Upper lobe of right lung (tissue), 1 donor: ENCODE results near the gene CD47. TPM values are rescaled to one million over a fixed set of nuclear protein-coding genes. Genes with fewer than 3 reads are reported as not detected.

Source experiments
- ATAC-seq: fragments of 200-7000 bp; cut with Tn5 transposase; one replicate; pipeline ENCODE4 v1.9.1; 2020; ENCODE audit warnings: mild to moderate bottlenecking, moderate library complexity
- DNase-seq: peaks from one replicate; pipeline ENCODE4 v3.0.0-alpha.2; 2020
- H3K27ac ChIP-seq: fragments of 200-600 bp; one replicate; pipeline ENCODE4 v1.8.0; 2022
- H3K27me3 ChIP-seq: fragments of 200-600 bp; one replicate; pipeline ENCODE4 v1.8.0; 2022; ENCODE audit warnings: mild to moderate bottlenecking
- H3K36me3 ChIP-seq: fragments of 200-600 bp; one replicate; pipeline ENCODE4 v1.8.0; 2022
- H3K4me1 ChIP-seq: fragments of 200-600 bp; one replicate; pipeline ENCODE4 v1.8.0; 2022
- H3K4me3 ChIP-seq: fragments of 200-600 bp; one replicate; pipeline ENCODE4 v1.8.0; 2022; ENCODE audit warnings: mild to moderate bottlenecking
- H3K9me3 ChIP-seq: fragments of 200-600 bp; one replicate; pipeline ENCODE4 v1.8.0; 2022
- CTCF ChIP-seq: fragments of 200-600 bp; IDR thresholded peaks from one replicate; pipeline ENCODE4 v1.8.0; 2022; ENCODE audit warnings: antibody characterized with exemption
- intact Hi-C: fragments of 100-400 bp; cut with DNase I; formaldehyde crosslinking; loops from one replicate; pipeline ENCODE4 v1.11.0; 2022
- total RNA-seq: library from RNA; stranded (reverse); fragmentation: NEBNext Ultra II Directional; extraction: Animal tissue kit (Norgen Biotek cat#: 25700); gene quantifications from one replicate; pipeline ENCODE4 v1.2.1, GENCODE V29; 2021
- donor health status: DM: no; HTN: yes; CAD: no; lungs with severe emphysema.

Gene CD47
- total RNA-seq, 1 donor from 2014 or later: 228 TPM

GRCh38 chr3:108103886-108104797 is 13.3 kb upstream of the CD47 start:
- TF ChIP-seq CTCF: no peak
- intact Hi-C loops: no loop called here
- DNase-seq (no peak), ATAC-seq (peak; percentile 44)
- Histone ChIP-seq H3K4me3 (no peak overlapping the region), H3K9me3 (no peaks in the 10 kb centered on the region), H3K27me3 (no peaks in the 10 kb centered on the region), H3K4me1 (no peaks in the 10 kb centered on the region), H3K36me3 (no peaks in the 10 kb centered on the region), H3K27ac (no peak overlapping the region)

DNA sequence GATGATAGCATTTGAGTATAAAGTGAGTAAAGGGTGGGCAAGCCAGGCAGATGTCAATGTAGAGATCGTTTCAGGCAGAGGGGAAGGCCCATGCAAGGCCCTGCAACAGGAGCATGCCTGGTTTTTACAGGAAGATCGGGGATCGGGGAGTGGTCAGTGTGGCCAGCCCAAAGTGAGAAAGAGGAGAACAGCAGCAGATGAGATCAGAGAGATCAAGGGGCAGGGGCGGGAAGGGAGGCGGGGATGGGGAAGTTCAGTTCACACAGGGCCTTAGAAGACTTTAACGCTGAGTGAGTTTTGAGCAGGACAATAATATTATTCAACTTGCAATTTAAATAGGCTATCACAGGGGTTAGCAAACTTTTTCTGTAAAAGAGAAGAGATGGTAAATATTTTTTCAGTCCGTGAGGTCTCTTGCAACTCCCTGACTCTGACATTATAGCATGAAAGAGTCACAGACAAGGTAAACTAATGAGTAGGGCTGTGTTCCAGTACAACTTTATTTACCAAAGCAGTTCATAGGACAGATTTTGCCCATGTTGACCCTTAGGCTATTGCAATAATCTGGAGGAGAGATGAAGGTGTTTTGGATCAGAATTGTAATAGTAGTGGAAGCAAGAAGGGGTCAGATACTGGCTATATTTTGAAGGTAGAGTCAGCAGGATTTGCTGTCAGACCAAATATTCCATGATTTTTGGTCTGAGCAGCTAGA is 12.4 kb upstream of the CD47 start:
- DNase-seq: no peak
- TF ChIP-seq CTCF: no peak
- intact Hi-C loops: no loop called here
- Histone ChIP-seq H3K4me3 (no peak overlapping the region), H3K4me1 (no peaks in the 10 kb centered on the region), H3K9me3 (no peaks in the 10 kb centered on the region), H3K27ac (no peak overlapping the region), H3K36me3 (no peaks in the 10 kb centered on the region), H3K27me3 (no peaks in the 10 kb centered on the region)
- no peak for ATAC-seq

GRCh38 chr3:108102420-108103039 is 11.7 kb upstream of the CD47 start:
- no peaks in the 10 kb centered on the region for H3K27me3 ChIP-seq
- intact Hi-C loops: no loop called here
- TF ChIP-seq CTCF: no peak
- H3K4me3 ChIP-seq: no peak overlapping the region
- H3K36me3 ChIP-seq: no peaks in the 10 kb centered on the region
- no peak for DNase-seq
- H3K9me3 ChIP-seq: no peaks in the 10 kb centered on the region
- H3K4me1 ChIP-seq: no peaks in the 10 kb centered on the region
- H3K27ac ChIP-seq: no peak overlapping the region
- ATAC-seq: peak; percentile 34

- no peak for DNase-seq
- Histone ChIP-seq H3K4me1 (no peaks in the 10 kb centered on the region), H3K27me3 (no peaks in the 10 kb centered on the region), H3K36me3 (no peaks in the 10 kb centered on the region), H3K27ac (no peak overlapping the region), H3K4me3 (no peak overlapping the region), H3K9me3 (no peaks in the 10 kb centered on the region)
- no peak for TF ChIP-seq CTCF
- intact Hi-C loops: no loop called here
- ATAC-seq: no peak
These were observed 10.3 kb upstream of the CD47 start for GRCh38 chr3:108100906-108101660.

GRCh38 chr3:108099679-108100428 is 9.0 kb upstream of the CD47 start:
- peak; percentile 57 for ATAC-seq

More at GRCh38 chr3:108099679-108100428, 9.0 kb upstream of the CD47 start:
- peak; percentile 69 for DNase-seq
- intact Hi-C loops: no loop called here
- H3K36me3 ChIP-seq: no peaks in the 10 kb centered on the region
- H3K9me3 ChIP-seq: no peaks in the 10 kb centered on the region
- H3K4me1 ChIP-seq: no peaks in the 10 kb centered on the region
- no peak overlapping the region for H3K27ac ChIP-seq
- no peak overlapping the region for H3K4me3 ChIP-seq
- H3K27me3 ChIP-seq: no peaks in the 10 kb centered on the region
- no peak for TF ChIP-seq CTCF
